NCI-H2029 (cell line): Measurements from ENCODE around the gene STAT5A.
A peak's percentile ranks its signal among the peaks of the same experiment; 100 is the strongest.

ENCODE experiments used
- DNase-seq: peaks from one replicate; lab custom pipeline; 2025; lab: John Stamatoyannopoulos, UW

Gene STAT5A

GRCh38 chr17:42268236-42268635, 20.1 kb upstream of the STAT5A start:
- DNase-seq = no peak

- no peak for DNase-seq
These were observed 18.1 kb upstream of the STAT5A start for GRCh38 chr17:42270170-42270535.

- no peak for DNase-seq
These were observed 17.7 kb upstream of the STAT5A start for GRCh38 chr17:42270596-42270995.

- DNase-seq = no peak
These were observed 17.1 kb upstream of the STAT5A start for GRCh38 chr17:42271006-42271778.

GRCh38 chr17:42271779-42272035, 16.6 kb upstream of the STAT5A start:
- DNase-seq = no peak

GRCh38 chr17:42272162-42272907, 16.0 kb upstream of the STAT5A start:
- DNase-seq = no peak

- no peak for DNase-seq
These were observed 14.6 kb upstream of the STAT5A start for GRCh38 chr17:42273474-42274252.

GRCh38 chr17:42274253-42274542, 14.1 kb upstream of the STAT5A start:
- DNase-seq = no peak

- no peak for DNase-seq
These were observed 13.3 kb upstream of the STAT5A start for GRCh38 chr17:42274812-42275526.

GRCh38 chr17:42275527-42276358, 12.6 kb upstream of the STAT5A start:
- no peak for DNase-seq

GRCh38 chr17:42276359-42276608, 12.0 kb upstream of the STAT5A start, which contains the start of gene STAT5B:
TSS of gene STAT5B (minus strand) at chr17:42276391. CDS start at chr17:42232127, 44,264 bp downstream.
- peak; percentile 46 for DNase-seq

GRCh38 chr17:42276609-42277341, 11.5 kb upstream of the STAT5A start:
- peak; percentile 17 for DNase-seq

- DNase-seq = no peak
These were observed 11.0 kb upstream of the STAT5A start for GRCh38 chr17:42277342-42277712.

- DNase-seq = no peak
These were observed 8.3 kb upstream of the STAT5A start for GRCh38 chr17:42279776-42280630.

- peak; percentile 79 for DNase-seq
These were observed 6.7 kb upstream of the STAT5A start for GRCh38 chr17:42281571-42282096.

- DNase-seq = no peak
These were observed 5.7 kb upstream of the STAT5A start for GRCh38 chr17:42282478-42283080.

- no peak for DNase-seq
These were observed 4.9 kb upstream of the STAT5A start for GRCh38 chr17:42283241-42284023.

- no peak for DNase-seq
These were observed 4.3 kb upstream of the STAT5A start for GRCh38 chr17:42284024-42284369.

- no peak for DNase-seq
These were observed 3.7 kb upstream of the STAT5A start for GRCh38 chr17:42284566-42284965.
